ENCODE data around the gene LAS1L.

Gene LAS1L

DNA sequence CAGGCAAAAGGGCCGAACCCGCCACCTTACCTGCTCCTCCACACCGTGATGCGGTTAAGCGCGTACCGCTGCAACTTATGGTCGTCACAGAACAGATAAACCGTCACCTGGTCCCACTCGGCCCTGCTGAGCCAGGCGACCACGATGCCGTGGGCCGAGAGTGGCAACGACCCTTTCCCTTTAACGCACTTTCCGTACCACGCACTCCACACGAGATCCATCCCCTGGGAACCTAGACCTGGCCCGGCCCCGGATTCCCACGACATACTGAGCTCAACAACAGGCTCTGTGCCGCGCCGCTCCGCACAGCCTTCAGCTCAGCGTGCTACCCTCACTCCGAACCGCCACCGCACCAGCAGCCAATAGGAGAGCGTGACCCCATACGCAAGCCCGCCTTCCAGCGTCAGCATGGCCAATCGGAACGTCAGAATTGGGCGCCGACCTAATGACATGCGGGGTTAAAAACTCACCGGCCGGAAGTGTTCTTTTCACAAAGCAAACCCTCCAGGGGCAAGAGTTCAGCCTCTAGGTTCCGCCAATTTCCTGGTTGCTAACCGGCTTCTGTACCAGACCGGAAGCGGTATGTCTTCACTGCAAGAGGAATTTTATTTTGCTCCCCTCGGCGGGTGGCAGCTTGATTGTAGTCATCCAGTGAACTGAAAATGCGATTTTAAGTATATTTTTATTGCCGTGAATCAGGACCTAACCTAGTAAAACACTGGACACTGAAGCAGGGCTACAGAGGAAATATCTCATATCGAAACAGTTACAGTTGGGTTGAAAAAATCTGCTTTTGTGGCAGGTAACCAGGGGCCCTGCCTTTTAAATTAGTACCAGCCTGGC, at the start of gene LAS1L:
Gene LAS1L, minus strand, starts transcription at position 338 of the 843 bp plus-strand sequence. Its CDS starts 72 bp downstream, at position 266.
- Histone ChIP-seq H3K4me2 (ENCODE audit: low read length) (peak within 1 kb of the TSS; percentile 93), H3K4me3 (ENCODE audit: low read length) (peak within 1 kb of the TSS; percentile 99), H3K79me2 (ENCODE audit: low read length) (peaks cover 36% of the 10 kb centered on the region), H3K27ac (ENCODE audit: low read length) (peak within 1 kb of the TSS; percentile 70), H2AFZ (ENCODE audit: low read depth, low read length) (peak within 1 kb of the TSS; percentile 95), H3K36me3 (replicated peaks; ENCODE audit: low read depth, low read length) (peaks cover 6% of the 10 kb centered on the region), H3K9ac (ENCODE audit: low read length) (peak within 1 kb of the TSS; percentile 88), H3K9me3 (ENCODE audit: insufficient read depth, low read length) (no peaks in the 10 kb centered on the region), H3K27me3 (ENCODE audit: low read depth, low read length) (no peaks in the 10 kb centered on the region), H3K4me1 (ENCODE audit: low read length) (peaks cover 12% of the 10 kb centered on the region), H4K20me1 (ENCODE audit: insufficient read depth, low read length) (peaks cover 10% of the 10 kb centered on the region; the same call in 1 of the 2 replicates)
- no peak for TF ChIP-seq EZH2phosphoT487 (IDR thresholded peaks at IDR 0.05; ENCODE audit: low read depth)
- TF ChIP-seq, protein P1, sequence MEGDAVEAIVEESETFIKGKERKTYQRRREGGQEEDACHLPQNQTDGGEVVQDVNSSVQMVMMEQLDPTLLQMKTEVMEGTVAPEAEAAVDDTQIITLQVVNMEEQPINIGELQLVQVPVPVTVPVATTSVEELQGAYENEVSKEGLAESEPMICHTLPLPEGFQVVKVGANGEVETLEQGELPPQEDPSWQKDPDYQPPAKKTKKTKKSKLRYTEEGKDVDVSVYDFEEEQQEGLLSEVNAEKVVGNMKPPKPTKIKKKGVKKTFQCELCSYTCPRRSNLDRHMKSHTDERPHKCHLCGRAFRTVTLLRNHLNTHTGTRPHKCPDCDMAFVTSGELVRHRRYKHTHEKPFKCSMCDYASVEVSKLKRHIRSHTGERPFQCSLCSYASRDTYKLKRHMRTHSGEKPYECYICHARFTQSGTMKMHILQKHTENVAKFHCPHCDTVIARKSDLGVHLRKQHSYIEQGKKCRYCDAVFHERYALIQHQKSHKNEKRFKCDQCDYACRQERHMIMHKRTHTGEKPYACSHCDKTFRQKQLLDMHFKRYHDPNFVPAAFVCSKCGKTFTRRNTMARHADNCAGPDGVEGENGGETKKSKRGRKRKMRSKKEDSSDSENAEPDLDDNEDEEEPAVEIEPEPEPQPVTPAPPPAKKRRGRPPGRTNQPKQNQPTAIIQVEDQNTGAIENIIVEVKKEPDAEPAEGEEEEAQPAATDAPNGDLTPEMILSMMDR (IDR thresholded peaks at IDR 0.05; ENCODE audit: low read depth, low read length), result no peak

DNA sequence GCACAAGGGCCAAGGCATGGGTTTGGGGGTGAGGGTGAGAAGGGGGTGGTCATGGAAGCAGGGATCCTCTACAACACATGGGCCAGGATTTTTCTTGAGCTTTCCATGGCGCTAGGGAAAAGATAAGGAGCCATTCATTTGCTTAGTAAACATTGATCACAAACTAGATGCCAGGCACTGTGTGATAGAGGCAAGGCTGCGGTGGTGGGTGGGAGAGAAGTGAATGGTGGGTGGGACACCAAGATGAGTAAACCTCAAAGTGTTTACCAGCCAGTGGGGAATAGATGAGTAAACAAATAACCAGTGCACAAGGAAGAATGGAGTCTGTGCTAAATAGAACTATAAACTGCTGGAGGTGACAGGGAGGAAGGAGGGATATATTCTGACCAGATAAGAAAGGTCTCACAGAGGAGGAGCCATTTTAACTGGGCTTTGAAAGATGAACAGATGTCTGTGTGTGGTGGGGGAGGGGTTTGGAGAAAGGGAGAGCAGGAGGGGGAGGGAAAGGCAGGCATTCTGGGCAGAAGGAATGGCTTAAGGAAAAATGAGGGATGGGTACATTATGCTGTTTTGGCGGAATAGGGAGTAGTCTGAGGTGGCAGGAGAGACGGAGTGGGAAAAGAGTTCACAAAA, 48.0 kb upstream of the LAS1L start:
- peaks cover 14% of the 10 kb centered on the region for H3K4me1 ChIP-seq (ENCODE audit: low read length)
- H2AFZ ChIP-seq (ENCODE audit: low read depth, low read length), result no peak overlapping the region
- peak overlapping the region; percentile 18; the same call in 1 of the 2 replicates for H3K4me3 ChIP-seq (ENCODE audit: low read length)
- peaks cover 5% of the 10 kb centered on the region for H4K20me1 ChIP-seq (ENCODE audit: insufficient read depth, low read length)
- H3K27me3 ChIP-seq (ENCODE audit: low read depth, low read length), result peaks cover 58% of the 10 kb centered on the region
- H3K27ac ChIP-seq (ENCODE audit: low read length), result no peak overlapping the region
- peak overlapping the region; percentile 55 for H3K4me2 ChIP-seq (ENCODE audit: low read length)
- no peaks in the 10 kb centered on the region for H3K36me3 ChIP-seq (replicated peaks; ENCODE audit: low read depth, low read length)
- no peak overlapping the region for H3K9ac ChIP-seq (ENCODE audit: low read length)
- no peaks in the 10 kb centered on the region for H3K79me2 ChIP-seq (ENCODE audit: low read length)
- TF ChIP-seq EZH2phosphoT487 (IDR thresholded peaks at IDR 0.05; ENCODE audit: low read depth), result no peak
- TF ChIP-seq, protein P1 (IDR thresholded peaks at IDR 0.05; ENCODE audit: low read depth, low read length), result no peak
- no peaks in the 10 kb centered on the region for H3K9me3 ChIP-seq (ENCODE audit: insufficient read depth, low read length)

DNA sequence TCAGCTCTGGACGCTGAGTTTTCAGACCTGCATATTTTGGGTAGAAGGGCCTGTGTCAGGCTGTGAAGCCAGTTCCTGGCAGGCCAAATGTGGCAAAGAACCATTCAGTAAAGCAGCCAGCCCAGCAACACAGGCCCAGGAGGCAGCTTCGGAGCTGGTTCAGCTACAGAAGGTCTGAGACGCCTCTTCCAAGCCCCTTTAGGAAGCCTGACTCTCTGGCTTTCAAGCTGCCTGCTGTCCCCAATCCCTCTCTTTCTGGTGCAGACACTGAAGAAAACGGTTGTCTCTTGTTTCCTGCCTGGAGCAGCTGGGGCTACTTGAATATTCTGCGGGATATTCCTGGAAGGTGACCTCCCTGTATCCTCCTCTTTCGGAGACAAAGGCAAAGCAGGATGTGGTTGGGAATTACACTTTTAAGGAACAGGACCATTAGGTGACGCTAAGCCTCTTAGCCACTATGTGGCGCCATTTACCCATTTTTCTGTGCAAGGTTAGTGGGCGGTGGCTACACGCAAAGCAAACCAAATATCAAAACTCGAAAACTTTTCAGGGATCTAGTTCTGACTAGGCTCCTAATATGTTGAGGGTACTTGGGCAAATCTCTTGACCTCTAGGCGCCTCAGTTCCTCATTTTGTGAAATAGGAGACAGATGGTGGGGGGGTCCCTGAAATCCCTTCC, 47.2 kb upstream of the LAS1L start:
- Histone ChIP-seq H3K27me3 (ENCODE audit: low read depth, low read length) (peaks cover 50% of the 10 kb centered on the region), H4K20me1 (ENCODE audit: insufficient read depth, low read length) (peaks cover 5% of the 10 kb centered on the region), H3K36me3 (replicated peaks; ENCODE audit: low read depth, low read length) (no peaks in the 10 kb centered on the region), H3K9ac (ENCODE audit: low read length) (no peak overlapping the region), H3K9me3 (ENCODE audit: insufficient read depth, low read length) (no peaks in the 10 kb centered on the region), H3K4me2 (ENCODE audit: low read length) (peak overlapping the region; percentile 55), H2AFZ (ENCODE audit: low read depth, low read length) (no peak overlapping the region), H3K4me1 (ENCODE audit: low read length) (peaks cover 14% of the 10 kb centered on the region), H3K4me3 (ENCODE audit: low read length) (peak overlapping the region; percentile 18; the same call in 1 of the 2 replicates), H3K79me2 (ENCODE audit: low read length) (no peaks in the 10 kb centered on the region), H3K27ac (ENCODE audit: low read length) (no peak overlapping the region)
- peak; percentile 70 for TF ChIP-seq EZH2phosphoT487 (IDR thresholded peaks at IDR 0.05; ENCODE audit: low read depth)
- TF ChIP-seq, protein P1 (IDR thresholded peaks at IDR 0.05; ENCODE audit: low read depth, low read length), result peak; percentile 81
